ENCODE results near the gene CBFA2T2. TPM values are rescaled to one million over a fixed set of nuclear protein-coding genes. Genes with fewer than 3 reads are reported as not detected.
A peak's percentile ranks its signal among the peaks of the same experiment; 100 is the strongest.

The CBFA2T2 gene
- total RNA-seq, 2 donors from 2014 or later: 20.9 to 23.8 TPM

GRCh38 chr20:33681728-33682353, 191.9 kb downstream of the CBFA2T2 start:
- intact Hi-C loops (cut with DNase I): no loop called here
- Histone ChIP-seq H3K27ac (no peak overlapping the region), H3K9ac (ENCODE audit: low read depth in 2 of 2, low read length in 2 of 2) (no peak overlapping the region), H3K27me3 (no peaks in the 10 kb centered on the region), H3K36me3 (no peaks in the 10 kb centered on the region), H3K4me3 (no peak overlapping the region), H3K4me1 (peaks cover 11% of the 10 kb centered on the region), H3K9me3 (no peaks in the 10 kb centered on the region)
- no peak for DNase-seq
- no peak for TF ChIP-seq CTCF (IDR thresholded peaks at IDR 0.05)

- Histone ChIP-seq H3K36me3 (no peaks in the 10 kb centered on the region), H3K9me3 (no peaks in the 10 kb centered on the region), H3K27ac (no peak overlapping the region), H3K27me3 (no peaks in the 10 kb centered on the region), H3K4me3 (peak overlapping the region; percentile 42), H3K9ac (ENCODE audit: low read depth in 2 of 2, low read length in 2 of 2) (peak overlapping the region; percentile 47 to 77), H3K4me1 (peaks cover 13% of the 10 kb centered on the region)
- no peak for DNase-seq
- no peak for TF ChIP-seq CTCF (IDR thresholded peaks at IDR 0.05)
- intact Hi-C loops (cut with DNase I): no loop called here
Observed at GRCh38 chr20:33684533-33685327, 194.8 kb downstream of the CBFA2T2 start.

DNA sequence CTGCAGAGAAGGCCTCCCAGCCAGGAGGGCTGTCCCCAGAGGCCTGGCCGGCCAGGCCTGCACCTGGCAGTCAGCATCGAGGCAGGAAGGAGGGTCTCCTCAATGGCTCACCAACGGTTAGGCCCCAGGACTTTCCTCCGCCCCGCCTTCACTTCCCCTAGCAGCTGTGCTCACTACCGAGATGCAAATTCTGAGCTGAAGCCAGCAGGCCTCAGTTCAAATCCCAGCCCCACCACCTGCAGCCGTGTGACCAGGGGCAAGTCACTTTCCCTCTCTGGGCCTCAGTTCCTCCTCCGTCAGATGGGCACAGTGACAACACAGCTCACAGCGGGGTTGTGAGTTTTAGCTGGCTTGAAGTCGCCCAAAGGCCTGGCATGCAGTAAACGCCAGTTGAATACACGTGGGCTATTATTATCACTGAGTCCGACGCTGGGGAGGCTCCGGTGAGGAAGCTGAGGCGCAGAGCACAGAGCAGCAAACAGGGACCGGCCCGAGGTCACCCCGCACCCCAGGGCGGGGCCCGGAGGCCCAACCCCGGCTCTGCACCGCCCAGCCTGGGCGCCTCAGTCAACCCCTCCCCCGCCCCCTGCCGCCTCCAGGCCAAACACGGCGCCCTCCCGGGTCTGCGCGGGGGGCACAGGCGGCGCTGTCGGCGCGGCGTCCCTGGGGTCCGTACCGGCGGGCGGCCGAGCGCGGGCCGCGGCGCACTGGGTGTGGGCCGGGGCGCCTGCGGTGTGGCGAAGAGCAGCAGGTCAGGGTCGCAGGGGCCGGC, 195.6 kb downstream of the CBFA2T2 start:
- Histone ChIP-seq H3K4me3 (peak overlapping the region; percentile 42), H3K9me3 (no peaks in the 10 kb centered on the region), H3K27ac (no peak overlapping the region), H3K36me3 (no peaks in the 10 kb centered on the region), H3K9ac (ENCODE audit: low read depth in 2 of 2, low read length in 2 of 2) (peak overlapping the region; percentile 62 to 77), H3K4me1 (peaks cover 13% of the 10 kb centered on the region), H3K27me3 (no peaks in the 10 kb centered on the region)
- DNase-seq: peak; percentile 77
- TF ChIP-seq CTCF (IDR thresholded peaks at IDR 0.05): no peak
- intact Hi-C loops (cut with DNase I): no loop called here

DNA sequence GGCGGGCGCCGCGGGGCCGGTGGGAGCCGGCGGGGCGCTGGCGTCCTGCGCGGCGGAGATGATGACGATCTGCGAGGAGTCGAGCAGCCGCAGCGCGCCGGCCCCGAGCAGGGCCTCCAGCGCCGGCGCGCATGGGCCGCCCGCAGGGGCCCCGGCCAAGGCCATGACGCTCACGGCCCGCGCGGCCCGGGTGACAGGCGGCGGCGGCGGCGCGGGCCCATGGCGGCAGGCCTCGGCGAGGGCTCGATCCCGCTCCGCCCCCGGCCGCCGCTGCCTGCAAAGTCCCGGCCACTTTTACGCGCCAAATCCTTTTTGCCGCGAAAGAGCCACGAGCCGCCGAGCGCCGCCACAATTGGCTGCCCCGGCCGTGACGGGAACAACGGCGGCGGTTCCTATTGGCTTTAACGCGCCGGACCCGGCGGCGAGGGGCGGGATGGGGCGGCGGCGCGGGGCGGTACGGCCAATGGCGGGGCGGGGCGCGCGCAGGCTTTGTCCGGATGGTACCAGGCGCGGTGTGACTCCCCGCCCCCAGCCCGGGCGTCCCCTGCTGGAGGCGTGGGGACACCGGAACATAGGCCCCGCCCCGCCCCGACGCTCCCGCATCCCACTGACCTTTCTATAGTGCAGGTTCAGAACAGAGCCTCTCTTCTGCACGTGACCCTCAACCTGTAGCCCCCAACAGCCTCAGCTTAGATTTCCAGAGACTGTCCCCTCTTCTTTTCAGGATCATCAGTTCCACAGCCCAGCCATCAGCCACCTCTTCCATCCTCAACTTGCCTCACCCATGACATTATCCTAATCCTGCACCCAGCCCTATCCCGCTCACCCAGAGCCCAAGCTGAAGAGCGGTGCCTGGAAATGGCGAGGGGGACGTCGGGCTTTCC, 196.4 kb downstream of the CBFA2T2 start, which contains the start of gene E2F1:
Gene E2F1, minus strand, starts transcription at position 286 of the 884 bp plus-strand sequence. Its CDS starts 121 bp downstream, at position 165.
- no peaks in the 10 kb centered on the region for H3K27me3 ChIP-seq
- DNase-seq: peak; percentile 97
- peak; percentile 32 for TF ChIP-seq CTCF (IDR thresholded peaks at IDR 0.05)
- H3K36me3 ChIP-seq: no peaks in the 10 kb centered on the region
- no peak within 1 kb of the TSS for H3K27ac ChIP-seq
- no peaks in the 10 kb centered on the region for H3K9me3 ChIP-seq
- peak within 1 kb of the TSS; percentile 62 to 77 for H3K9ac ChIP-seq (ENCODE audit: low read depth in 2 of 2, low read length in 2 of 2)
- peaks cover 13% of the 10 kb centered on the region for H3K4me1 ChIP-seq
- intact Hi-C loops (cut with DNase I): no loop called here
- H3K4me3 ChIP-seq: peak within 1 kb of the TSS; percentile 42

All from colonic mucosa (tissue), 4 donors.